ENCODE data around the gene IFFO2.

- no peak for TF ChIP-seq GATA2 (IDR thresholded peaks at IDR 0.05; ENCODE audit: low read depth, low read length)
- no peak for TF ChIP-seq GATA3 (IDR thresholded peaks at IDR 0.05; ENCODE audit: low read depth, low read length)
Observed at GRCh38 chr1:18891426-18891780, 65.1 kb downstream of the IFFO2 start.

Data from SH-SY5Y (cell line).